Posterior cingulate gyrus (tissue), 11 donors: Measurements from ENCODE around the gene ZP1.

ENCODE experiments used
- DNase-seq, 10 donors: peaks; one replicate each; pipeline versions ENCODE4 v3.0.0 to v3.0.0-alpha.2; 2020 to 2021; ENCODE audit warnings: mixed read lengths in 3 of 10
- intact Hi-C: fragments of 100-400 bp; cut with DNase I; formaldehyde crosslinking; loops from one replicate; pipeline ENCODE4 v1.15.1; 2023

The ZP1 gene

GRCh38 chr11:60842668-60843600 lies 24.4 kb upstream of the ZP1 start:
- intact Hi-C loops, result loop anchor here (10.0 kb wide), 1 partner anchor 322 kb away; the partner anchor contains the start of gene VPS37C
- peak in 1 of 10 donors; percentile 24 for DNase-seq

GRCh38 chr11:60844045-60844869 lies 23.1 kb upstream of the ZP1 start:
- intact Hi-C loops, result loop anchor here (10.0 kb wide), 1 partner anchor 321 kb away; the partner anchor contains the start of gene VPS37C
- DNase-seq, result peak in 1 of 10 donors; percentile 66

GRCh38 chr11:60844870-60845221 lies 22.5 kb upstream of the ZP1 start:
- intact Hi-C loops, result loop anchor here (10.0 kb wide), 1 partner anchor 320 kb away; the partner anchor contains the start of gene VPS37C
- DNase-seq, result peak in 1 of 10 donors; percentile 63

- intact Hi-C loops, result loop anchor here (10.0 kb wide), 1 partner anchor 319 kb away; the partner anchor contains the start of gene VPS37C
- DNase-seq, result peak in 1 of 10 donors; percentile 59
Measured at GRCh38 chr11:60845338-60845737, 22.0 kb upstream of the ZP1 start.

GRCh38 chr11:60847281-60847680 lies 20.1 kb upstream of the ZP1 start:
- DNase-seq, result peak in 1 of 10 donors; percentile 73
- intact Hi-C loops, result loop anchor here (10.0 kb wide), 1 partner anchor 318 kb away; the partner anchor contains the start of gene VPS37C

- intact Hi-C loops, result loop anchor here (10.0 kb wide), 1 partner anchor 317 kb away; the partner anchor contains the start of gene VPS37C
- DNase-seq, result peak in 1 of 10 donors; percentile 75
Measured at GRCh38 chr11:60847896-60848295, 19.4 kb upstream of the ZP1 start.

- intact Hi-C loops, result loop anchor here (10.0 kb wide), 1 partner anchor 316 kb away; the partner anchor contains the start of gene VPS37C
- peak in 2 of 10 donors; percentile 53 for DNase-seq
Measured at GRCh38 chr11:60848714-60849151, 18.6 kb upstream of the ZP1 start.

- DNase-seq, result peak in 3 of 10 donors; percentile 51 to 70 (median 69)
- intact Hi-C loops, result loop anchor here (10.0 kb wide), 1 partner anchor 315 kb away; the partner anchor contains the start of gene VPS37C
Measured at GRCh38 chr11:60849641-60850520, 17.5 kb upstream of the ZP1 start.

GRCh38 chr11:60851327-60852104 lies 15.8 kb upstream of the ZP1 start:
- intact Hi-C loops, result no loop called here
- peak in 3 of 10 donors; percentile 35 to 67 (median 35) for DNase-seq

- DNase-seq, result peak in 3 of 10 donors; percentile 47 to 70 (median 68)
- intact Hi-C loops, result no loop called here
Measured at GRCh38 chr11:60852117-60852981, 15.0 kb upstream of the ZP1 start.

GRCh38 chr11:60852982-60853950 lies 14.1 kb upstream of the ZP1 start:
- intact Hi-C loops, result no loop called here
- DNase-seq, result peak in 3 of 10 donors; percentile 63 to 78 (median 68)

GRCh38 chr11:60854140-60854846 lies 13.0 kb upstream of the ZP1 start:
- intact Hi-C loops, result no loop called here

GRCh38 chr11:60854847-60855725 lies 12.3 kb upstream of the ZP1 start:
- DNase-seq, result peak in 2 of 10 donors; percentile 11 to 26
- intact Hi-C loops, result no loop called here

More at GRCh38 chr11:60854140-60854846, 13.0 kb upstream of the ZP1 start:
- peak in 2 of 10 donors; percentile 7 to 62 for DNase-seq

- DNase-seq, result peak in 2 of 10 donors; percentile 24 to 52
- intact Hi-C loops, result no loop called here
Measured at GRCh38 chr11:60855726-60856633, 11.4 kb upstream of the ZP1 start, which contains the start of gene PTGDR2. Gene PTGDR2 (minus strand): TSS chr11:60855950. CDS start chr11:60853722, 2,228 bp downstream.
